ENCODE measurements around the gene ZC3H18. TPM values are rescaled to one million over a fixed set of nuclear protein-coding genes. Genes with fewer than 3 reads are reported as not detected.
A peak's percentile ranks its signal among the peaks of the same experiment; 100 is the strongest.

ZC3H18 gene
- total RNA-seq, 1 donor from 2014 or later: 49.3 TPM

DNA sequence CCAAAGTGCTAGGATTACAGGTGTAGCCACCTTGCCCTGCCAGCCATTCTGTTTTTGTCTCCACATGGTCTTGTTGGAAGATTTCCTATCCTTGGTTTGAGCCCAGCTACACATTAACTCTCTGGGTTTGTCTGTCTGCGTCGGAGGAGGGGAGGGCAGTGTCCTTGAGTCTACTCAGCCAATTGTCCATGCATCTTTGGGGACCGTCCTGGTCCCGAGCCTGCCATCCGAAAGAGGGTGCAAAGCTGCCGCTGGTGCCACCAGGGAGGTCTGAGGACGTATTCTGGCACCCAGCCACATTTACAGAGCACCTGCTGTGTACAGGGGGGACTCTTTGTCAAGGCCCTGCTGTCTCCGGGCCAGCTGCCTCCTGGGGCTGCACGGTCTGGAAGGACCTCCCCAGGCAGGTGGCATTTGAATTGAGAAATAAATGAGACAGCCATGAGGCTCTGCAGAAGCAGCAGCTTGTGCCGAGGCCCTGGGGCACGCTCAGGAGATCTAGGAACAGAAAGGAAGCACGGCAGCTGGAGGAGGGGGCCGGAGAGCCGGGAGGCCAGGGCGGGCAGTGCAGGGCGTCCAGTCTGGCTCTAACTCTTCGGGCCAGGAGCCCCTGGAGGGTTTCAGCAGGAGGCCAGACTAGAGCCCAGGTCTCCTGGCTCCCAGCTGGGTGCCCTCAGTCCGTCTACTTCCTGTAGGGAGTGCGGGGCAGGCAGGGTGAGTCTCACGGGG lies 79.2 kb downstream of the ZC3H18 start:
- peaks cover 7% of the 10 kb centered on the region for H3K36me3 Mint-ChIP-seq (ENCODE audit: low read depth, unreplicated experiment)
- peaks cover 5% of the 10 kb centered on the region for H3K4me1 Mint-ChIP-seq (ENCODE audit: unreplicated experiment)
- DNase-seq (ENCODE audit: low spot score): no peak
- H3K27me3 Mint-ChIP-seq (ENCODE audit: unreplicated experiment): peaks cover 11% of the 10 kb centered on the region
- no peaks in the 10 kb centered on the region for H3K9me3 Mint-ChIP-seq (ENCODE audit: unreplicated experiment)
- peak overlapping the region; percentile 78 for H3K4me3 Mint-ChIP-seq (ENCODE audit: unreplicated experiment)
- TF ChIP-seq, protein P1, sequence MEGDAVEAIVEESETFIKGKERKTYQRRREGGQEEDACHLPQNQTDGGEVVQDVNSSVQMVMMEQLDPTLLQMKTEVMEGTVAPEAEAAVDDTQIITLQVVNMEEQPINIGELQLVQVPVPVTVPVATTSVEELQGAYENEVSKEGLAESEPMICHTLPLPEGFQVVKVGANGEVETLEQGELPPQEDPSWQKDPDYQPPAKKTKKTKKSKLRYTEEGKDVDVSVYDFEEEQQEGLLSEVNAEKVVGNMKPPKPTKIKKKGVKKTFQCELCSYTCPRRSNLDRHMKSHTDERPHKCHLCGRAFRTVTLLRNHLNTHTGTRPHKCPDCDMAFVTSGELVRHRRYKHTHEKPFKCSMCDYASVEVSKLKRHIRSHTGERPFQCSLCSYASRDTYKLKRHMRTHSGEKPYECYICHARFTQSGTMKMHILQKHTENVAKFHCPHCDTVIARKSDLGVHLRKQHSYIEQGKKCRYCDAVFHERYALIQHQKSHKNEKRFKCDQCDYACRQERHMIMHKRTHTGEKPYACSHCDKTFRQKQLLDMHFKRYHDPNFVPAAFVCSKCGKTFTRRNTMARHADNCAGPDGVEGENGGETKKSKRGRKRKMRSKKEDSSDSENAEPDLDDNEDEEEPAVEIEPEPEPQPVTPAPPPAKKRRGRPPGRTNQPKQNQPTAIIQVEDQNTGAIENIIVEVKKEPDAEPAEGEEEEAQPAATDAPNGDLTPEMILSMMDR (IDR thresholded peaks at IDR 0.05; ENCODE audit: unreplicated experiment): no peak
- H3K27ac Mint-ChIP-seq (ENCODE audit: unreplicated experiment): peak overlapping the region; percentile 66

DNA sequence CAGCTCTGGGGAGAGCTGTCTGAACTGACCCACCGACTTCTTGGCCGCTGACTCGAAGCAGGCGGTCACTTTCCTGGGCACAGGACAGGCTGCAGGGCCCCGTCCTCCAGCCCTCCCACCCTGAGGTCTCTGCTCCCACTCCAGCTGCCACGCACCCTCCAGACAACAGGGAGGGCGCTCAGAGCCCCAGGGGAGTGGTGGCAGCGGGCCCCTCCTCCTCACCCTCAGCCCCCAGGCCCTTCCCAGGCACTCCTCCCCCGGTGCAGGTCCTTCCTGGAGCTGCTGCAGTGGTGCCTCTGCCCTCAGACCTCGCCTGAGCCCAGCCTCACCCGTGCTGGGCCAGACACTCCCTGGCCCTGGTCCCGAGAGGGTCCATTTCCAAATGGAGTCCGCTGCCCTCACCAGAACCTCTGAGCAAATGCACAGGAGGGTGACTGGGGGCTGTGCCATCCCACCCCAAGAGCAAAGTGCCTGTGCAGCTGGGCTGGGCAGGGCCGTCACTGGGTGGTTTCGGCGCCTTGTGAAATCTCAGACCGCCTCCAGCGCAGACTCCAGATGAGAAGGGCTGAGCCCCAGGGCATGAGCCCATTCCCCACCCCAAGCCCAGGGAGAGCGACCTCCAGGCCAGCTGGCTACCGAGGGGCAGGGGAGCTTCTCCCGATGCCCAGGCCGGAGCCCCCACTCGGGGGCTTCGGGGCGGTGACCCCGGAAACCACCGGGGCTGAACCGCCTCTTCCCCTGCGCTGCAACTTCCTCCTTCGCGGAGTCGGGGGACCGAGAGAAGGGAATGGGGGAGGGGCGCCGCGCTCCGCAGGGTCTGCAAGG lies 79.9 kb downstream of the ZC3H18 start:
- Mint-ChIP-seq H3K4me1 (ENCODE audit: unreplicated experiment) (peaks cover 5% of the 10 kb centered on the region), H3K9me3 (ENCODE audit: unreplicated experiment) (no peaks in the 10 kb centered on the region), H3K27me3 (ENCODE audit: unreplicated experiment) (peaks cover 7% of the 10 kb centered on the region), H3K4me3 (ENCODE audit: unreplicated experiment) (peak overlapping the region; percentile 92), H3K27ac (ENCODE audit: unreplicated experiment) (no peak overlapping the region), H3K36me3 (ENCODE audit: low read depth, unreplicated experiment) (peaks cover under 1% of the 10 kb centered on the region)
- no peak for DNase-seq (ENCODE audit: low spot score)
- TF ChIP-seq, protein P1 (IDR thresholded peaks at IDR 0.05; ENCODE audit: unreplicated experiment): no peak

DNA sequence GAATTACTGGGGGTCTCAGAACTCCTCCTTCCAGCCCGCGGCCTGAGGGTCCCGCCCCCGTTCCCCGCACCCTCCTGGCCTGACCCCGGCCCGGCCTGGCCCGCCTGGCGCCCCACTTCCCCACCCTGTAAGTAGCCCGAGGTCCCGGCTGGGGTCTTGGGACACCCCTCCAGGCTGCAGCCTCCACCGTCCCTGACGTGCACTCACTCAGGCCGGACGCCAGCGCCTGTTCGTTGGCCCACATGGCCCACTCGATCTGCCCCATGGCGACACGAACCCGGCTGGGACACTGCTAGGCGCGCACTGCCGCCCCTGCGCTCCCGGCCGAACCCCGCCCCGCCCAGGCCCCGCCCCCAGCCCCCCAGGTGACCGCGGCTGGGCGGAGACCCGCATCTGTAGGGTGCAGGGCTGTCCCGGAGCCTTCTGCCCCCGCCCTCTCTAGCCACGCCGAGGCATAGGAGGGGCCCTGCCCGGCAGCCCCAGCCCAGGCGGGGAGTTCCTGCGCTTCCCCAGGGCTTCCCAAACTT lies 80.6 kb downstream of the ZC3H18 start, which contains the start of gene CYBA:
CYBA (minus strand) TSS at position 305 of the 527 bp plus-strand sequence; CDS start at position 265, 40 bp downstream.
- Mint-ChIP-seq H3K36me3 (ENCODE audit: low read depth, unreplicated experiment) (no peaks in the 10 kb centered on the region), H3K27me3 (ENCODE audit: unreplicated experiment) (peaks cover 7% of the 10 kb centered on the region), H3K4me3 (ENCODE audit: unreplicated experiment) (peak within 1 kb of the TSS; percentile 92), H3K9me3 (ENCODE audit: unreplicated experiment) (no peaks in the 10 kb centered on the region), H3K27ac (ENCODE audit: unreplicated experiment) (no peak within 1 kb of the TSS), H3K4me1 (ENCODE audit: unreplicated experiment) (peaks cover 5% of the 10 kb centered on the region)
- peak; percentile 49 for DNase-seq (ENCODE audit: low spot score)
- TF ChIP-seq, protein P1 (IDR thresholded peaks at IDR 0.05; ENCODE audit: unreplicated experiment): no peak

DNA sequence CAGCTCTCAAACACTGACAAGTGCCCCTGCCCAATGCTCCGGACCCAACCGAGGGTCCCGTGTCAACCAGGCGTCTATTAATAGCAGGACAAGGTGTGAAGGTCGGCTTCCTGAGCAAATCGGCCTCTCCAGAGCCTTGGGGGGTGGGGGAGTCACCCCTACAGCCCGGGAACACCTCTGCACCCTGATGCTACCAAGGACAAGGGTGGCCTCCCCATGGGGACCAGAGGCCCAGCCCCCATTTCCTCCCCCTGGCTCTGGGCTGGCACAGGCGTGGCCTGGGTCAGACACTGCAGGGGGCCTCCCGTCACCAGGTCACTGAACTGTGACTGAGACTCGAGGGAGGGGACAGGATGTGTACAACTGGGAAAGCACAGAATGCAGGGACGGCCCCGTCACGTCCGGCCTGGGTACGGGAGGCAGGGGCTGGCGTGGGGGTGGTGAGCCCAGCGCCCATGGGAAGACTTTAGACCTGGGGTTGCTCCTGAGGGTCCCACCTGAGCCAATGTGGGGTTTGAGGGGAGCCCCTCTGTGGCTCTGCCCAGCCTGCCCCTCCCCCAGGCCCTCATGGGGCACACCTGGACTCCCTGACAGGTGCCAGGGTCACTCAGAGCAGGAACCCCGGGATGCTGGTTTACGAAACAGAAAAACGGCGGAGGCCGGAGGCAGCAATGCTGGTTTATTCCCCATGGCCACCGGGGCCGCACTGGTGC lies 81.2 kb downstream of the ZC3H18 start:
- TF ChIP-seq, protein P1 (IDR thresholded peaks at IDR 0.05; ENCODE audit: unreplicated experiment): no peak
- Mint-ChIP-seq H3K27me3 (ENCODE audit: unreplicated experiment) (peaks cover 7% of the 10 kb centered on the region), H3K36me3 (ENCODE audit: low read depth, unreplicated experiment) (no peaks in the 10 kb centered on the region), H3K9me3 (ENCODE audit: unreplicated experiment) (no peaks in the 10 kb centered on the region), H3K4me3 (ENCODE audit: unreplicated experiment) (peak overlapping the region; percentile 79), H3K4me1 (ENCODE audit: unreplicated experiment) (peaks cover 5% of the 10 kb centered on the region), H3K27ac (ENCODE audit: unreplicated experiment) (no peak overlapping the region)
- peak; percentile 35 for DNase-seq (ENCODE audit: low spot score)

Data from endothelial cell (in vitro differentiated cells).